Calu3 (cell line): Measurements from ENCODE around the gene ADAMTS10. TPM values are rescaled to one million over a fixed set of nuclear protein-coding genes. Genes with fewer than 3 reads are reported as not detected.
"Not testable (repeated sequence)": the region's sequence is repeated elsewhere in the genome, so short reads cannot be mapped to it uniquely, and the experiment has no call there.

ENCODE experiments used
- BruUV-seq: library from RNA; stranded (reverse); fragments of 400-500 nt; replicated peaks from 2 replicates; lab custom pipeline; 2021; lab: Mats Ljungman, UMichigan
- CTCF ChIA-PET: fragments of 300-600 bp; sonication (Branson Sonifier 250); formaldehyde crosslinking; loops from one replicate; lab custom pipeline; 2022; ENCODE audit warnings: antibody characterized with exemption; lab: Charles Lee
- DNase-seq: peaks from one replicate; pipeline ENCODE4 v3.0.0; 2022
- H3K27ac Mint-ChIP-seq: one replicate; pipeline ENCODE4 v1.8.0; 2022; ENCODE audit warnings: mixed read lengths; ENCODE audit not compliant: unreplicated experiment
- H3K27me3 Mint-ChIP-seq: one replicate; pipeline ENCODE4 v1.8.0; 2022; ENCODE audit warnings: mixed read lengths; ENCODE audit not compliant: unreplicated experiment
- H3K36me3 Mint-ChIP-seq: one replicate; pipeline ENCODE4 v1.8.0; 2022; ENCODE audit warnings: mild to moderate bottlenecking, moderate library complexity, mixed read lengths; ENCODE audit not compliant: insufficient read depth, unreplicated experiment
- H3K4me1 Mint-ChIP-seq: one replicate; pipeline ENCODE4 v1.8.0; 2022; ENCODE audit warnings: mild to moderate bottlenecking, low read depth, mixed read lengths; ENCODE audit not compliant: unreplicated experiment
- H3K4me3 Mint-ChIP-seq: one replicate; pipeline ENCODE4 v1.8.0; 2022; ENCODE audit warnings: mild to moderate bottlenecking, low read depth, moderate library complexity, mixed read lengths; ENCODE audit not compliant: unreplicated experiment
- H3K9me3 Mint-ChIP-seq: one replicate; pipeline ENCODE4 v1.8.0; 2022; ENCODE audit warnings: low read depth, mixed read lengths; ENCODE audit not compliant: unreplicated experiment
- intact Hi-C: fragments of 100-400 bp; cut with micrococcal nuclease; formaldehyde crosslinking; loops from one replicate; pipeline ENCODE4 v1.10.0; 2022; ENCODE audit not compliant: unreplicated experiment
- total RNA-seq: library from RNA; stranded (reverse); gene quantifications from 2 replicates; pipeline ENCODE4 v1.2.3, GENCODE V29; 2022
- TF ChIP-seq, protein P1 (sequence below): fragments of 200-600 bp; IDR thresholded peaks from one replicate; pipeline ENCODE4 v1.8.0; 2022; ENCODE audit warnings: antibody characterized with exemption; ENCODE audit not compliant: unreplicated experiment

The ADAMTS10 gene
- total RNA-seq, 1 experiment from 2014 or later = not detected

DNA sequence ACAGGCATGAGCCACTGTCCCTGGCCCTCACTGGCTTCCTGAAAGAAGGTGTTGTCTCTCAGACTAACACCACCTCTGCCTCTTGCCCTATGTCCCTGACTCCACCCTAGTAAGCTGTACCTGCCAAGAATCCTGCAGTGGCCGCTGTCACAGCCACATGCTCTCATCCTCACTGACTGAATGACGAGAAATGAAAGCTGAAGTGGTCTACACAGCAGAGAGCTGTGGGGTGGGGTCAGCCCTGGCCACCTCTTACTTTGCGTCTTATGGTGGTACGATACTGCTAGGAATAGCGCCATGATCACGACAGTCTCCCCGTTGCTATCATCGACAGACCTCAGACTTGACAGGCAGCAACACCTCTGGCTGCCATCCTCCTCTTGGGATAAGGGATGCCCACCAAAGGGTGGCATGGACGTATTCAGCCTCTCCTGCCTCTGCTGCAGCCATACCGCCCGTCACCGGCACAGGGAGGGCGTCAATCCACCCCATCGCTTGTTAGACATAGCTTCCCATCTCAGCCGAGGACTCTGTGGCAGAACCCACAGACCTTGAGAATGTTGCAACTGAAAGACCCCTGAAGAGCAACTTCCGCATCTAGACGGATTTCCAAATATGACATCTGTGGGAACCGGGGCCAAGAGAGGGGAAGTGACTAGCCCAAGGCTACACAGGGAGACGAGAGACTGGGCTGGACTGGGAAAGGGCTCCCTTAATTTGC is 34.1 kb downstream of the ADAMTS10 start:
- peaks cover 67% of the 10 kb centered on the region for H3K27me3 Mint-ChIP-seq
- intact Hi-C loops = no loop called here
- H3K36me3 Mint-ChIP-seq = peaks cover 3% of the 10 kb centered on the region
- TF ChIP-seq, protein P1, sequence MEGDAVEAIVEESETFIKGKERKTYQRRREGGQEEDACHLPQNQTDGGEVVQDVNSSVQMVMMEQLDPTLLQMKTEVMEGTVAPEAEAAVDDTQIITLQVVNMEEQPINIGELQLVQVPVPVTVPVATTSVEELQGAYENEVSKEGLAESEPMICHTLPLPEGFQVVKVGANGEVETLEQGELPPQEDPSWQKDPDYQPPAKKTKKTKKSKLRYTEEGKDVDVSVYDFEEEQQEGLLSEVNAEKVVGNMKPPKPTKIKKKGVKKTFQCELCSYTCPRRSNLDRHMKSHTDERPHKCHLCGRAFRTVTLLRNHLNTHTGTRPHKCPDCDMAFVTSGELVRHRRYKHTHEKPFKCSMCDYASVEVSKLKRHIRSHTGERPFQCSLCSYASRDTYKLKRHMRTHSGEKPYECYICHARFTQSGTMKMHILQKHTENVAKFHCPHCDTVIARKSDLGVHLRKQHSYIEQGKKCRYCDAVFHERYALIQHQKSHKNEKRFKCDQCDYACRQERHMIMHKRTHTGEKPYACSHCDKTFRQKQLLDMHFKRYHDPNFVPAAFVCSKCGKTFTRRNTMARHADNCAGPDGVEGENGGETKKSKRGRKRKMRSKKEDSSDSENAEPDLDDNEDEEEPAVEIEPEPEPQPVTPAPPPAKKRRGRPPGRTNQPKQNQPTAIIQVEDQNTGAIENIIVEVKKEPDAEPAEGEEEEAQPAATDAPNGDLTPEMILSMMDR = no peak
- H3K4me1 Mint-ChIP-seq = no peaks in the 10 kb centered on the region
- H3K4me3 Mint-ChIP-seq = no peak overlapping the region
- no peak for DNase-seq
- H3K9me3 Mint-ChIP-seq = no peaks in the 10 kb centered on the region
- no peak overlapping the region for H3K27ac Mint-ChIP-seq
- BruUV-seq = no TSS peak
- CTCF ChIA-PET = no interaction called here

DNA sequence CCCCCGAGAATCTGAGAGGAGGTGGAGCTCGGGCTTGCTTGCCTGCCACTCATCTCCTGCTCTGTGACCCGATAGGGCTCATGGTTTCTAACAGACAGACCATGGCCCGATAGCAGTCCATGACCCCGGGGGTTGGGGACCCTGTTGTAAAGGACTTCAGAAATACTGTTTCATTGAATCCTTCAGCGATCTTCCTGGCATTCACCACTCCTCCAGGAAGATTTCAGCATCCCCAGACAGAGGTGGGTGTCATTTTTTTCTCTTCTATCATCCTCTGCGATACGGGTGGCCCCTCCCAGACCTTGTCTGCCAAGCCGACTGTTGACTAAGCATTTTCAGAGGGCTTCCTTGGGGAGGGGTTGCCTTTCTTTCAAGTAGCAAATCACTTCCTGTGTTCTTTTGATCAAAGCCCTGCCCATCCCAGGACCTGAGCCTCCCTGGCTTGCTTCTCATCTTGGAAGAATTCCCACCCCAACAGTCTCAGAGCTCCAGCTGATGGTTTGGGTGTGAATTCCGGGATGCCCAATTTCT is 35.0 kb downstream of the ADAMTS10 start:
- Mint-ChIP-seq H3K4me3 (no peak overlapping the region), H3K27ac (no peak overlapping the region), H3K9me3 (no peaks in the 10 kb centered on the region), H3K27me3 (peaks cover 67% of the 10 kb centered on the region), H3K4me1 (no peaks in the 10 kb centered on the region), H3K36me3 (peaks cover 3% of the 10 kb centered on the region)
- DNase-seq = no peak
- CTCF ChIA-PET = no interaction called here
- no TSS peak for BruUV-seq
- intact Hi-C loops = no loop called here
- TF ChIP-seq, protein P1 = no peak

DNA sequence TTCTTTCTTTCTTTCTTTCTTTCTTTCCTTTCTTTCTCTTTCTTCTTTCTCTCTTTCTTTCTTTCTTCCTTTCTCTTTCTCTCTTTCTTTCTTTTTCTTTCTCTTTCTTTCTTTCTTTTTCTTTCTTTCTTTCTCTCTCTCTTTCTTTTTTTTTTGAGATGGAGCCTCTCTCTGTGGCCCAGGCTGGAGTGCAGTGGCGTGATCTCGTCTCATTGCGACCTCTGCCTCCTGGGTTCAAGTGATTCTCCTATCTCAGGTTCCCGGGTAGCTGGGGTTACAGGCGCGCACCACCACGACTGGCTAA is 35.9 kb downstream of the ADAMTS10 start:
- CTCF ChIA-PET, H3K4me1 Mint-ChIP-seq, H3K9me3 Mint-ChIP-seq, H3K27ac Mint-ChIP-seq, H3K4me3 Mint-ChIP-seq, BruUV-seq, intact Hi-C loops, H3K36me3 Mint-ChIP-seq, DNase-seq: not testable (repeated sequence)
- H3K27me3 Mint-ChIP-seq = peaks cover 67% of the 10 kb centered on the region

DNA sequence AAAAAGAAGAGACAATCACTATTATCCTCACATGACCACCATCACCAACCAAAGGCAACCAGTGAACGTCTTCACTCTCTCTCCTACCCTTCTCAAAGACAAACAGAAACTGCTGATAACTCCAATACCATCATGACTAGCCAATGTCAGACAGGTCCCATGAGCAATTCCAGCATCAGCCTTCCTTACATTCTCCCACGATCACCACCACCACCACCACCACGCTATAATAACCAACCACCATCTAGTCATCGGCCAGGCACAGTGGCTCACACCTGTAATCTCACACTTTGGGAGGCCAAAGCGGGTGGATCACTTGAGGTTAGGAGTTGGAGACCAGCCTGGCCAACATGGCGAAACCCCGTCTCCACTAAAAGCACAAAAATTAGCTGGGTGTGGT is 37.2 kb downstream of the ADAMTS10 start:
- CTCF ChIA-PET = no interaction called here
- Mint-ChIP-seq H3K27me3 (peaks cover 55% of the 10 kb centered on the region), H3K4me3 (no peak overlapping the region), H3K36me3 (peaks cover 3% of the 10 kb centered on the region), H3K4me1 (no peaks in the 10 kb centered on the region), H3K9me3 (no peaks in the 10 kb centered on the region), H3K27ac (no peak overlapping the region)
- TF ChIP-seq, protein P1 = no peak
- intact Hi-C loops = no loop called here
- BruUV-seq = no TSS peak
- no peak for DNase-seq

DNA sequence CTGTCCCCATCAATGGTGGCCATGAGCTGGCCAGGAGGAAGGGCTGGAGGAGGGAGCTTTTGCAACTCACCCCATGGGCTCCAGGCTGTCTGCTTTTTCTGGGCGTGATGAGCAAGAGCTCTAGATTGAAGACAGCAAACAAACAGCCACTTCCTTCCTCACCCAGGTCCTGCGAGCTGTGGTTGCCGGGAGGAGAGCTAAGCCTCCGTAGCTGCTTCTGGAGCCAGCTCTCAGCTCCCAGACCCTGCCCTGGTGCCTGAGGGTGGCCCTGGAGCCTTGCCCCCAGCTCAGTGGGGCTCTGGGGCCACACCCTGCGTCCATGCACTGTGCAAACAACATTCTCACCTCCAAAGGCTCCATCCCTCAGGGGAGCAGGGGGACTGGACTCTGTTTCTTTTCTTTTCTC is 39.5 kb downstream of the ADAMTS10 start:
- Mint-ChIP-seq H3K27ac (no peak overlapping the region), H3K9me3 (no peaks in the 10 kb centered on the region), H3K4me1 (no peaks in the 10 kb centered on the region), H3K36me3 (peaks cover 3% of the 10 kb centered on the region), H3K4me3 (no peak overlapping the region), H3K27me3 (peaks cover 38% of the 10 kb centered on the region)
- peak; percentile 6 for DNase-seq
- intact Hi-C loops = no loop called here
- CTCF ChIA-PET = no interaction called here
- TF ChIP-seq, protein P1 = no peak
- BruUV-seq = no TSS peak
